Left lung (tissue), 10 donors: ENCODE data around the gene PIP4K2A. TPM values are rescaled to one million over a fixed set of nuclear protein-coding genes. Genes with fewer than 3 reads are reported as not detected.

ENCODE experiments used
- ATAC-seq: fragments of 200-7000 bp; cut with Tn5 transposase; one replicate; pipeline ENCODE4 v1.9.1; 2020; ENCODE audit warnings: moderate library complexity
- DNase-seq, 4 donors: peaks; one replicate each; pipeline ENCODE4 v3.0.0-alpha.2; 2013 to 2020
- H3K27ac ChIP-seq, 2 donors: fragments of 200-600 bp; sonication (generic) in 1 of 2; one replicate each; pipeline versions ENCODE4 v1.5.0 to v1.8.0; 2020 to 2021
- H3K27me3 ChIP-seq, 2 donors: fragments of 200-600 bp; sonication (generic) in 1 of 2; one replicate each; pipeline versions ENCODE4 v1.5.0 to v1.8.0; 2020 to 2021
- H3K36me3 ChIP-seq, 2 donors: fragments of 200-600 bp; sonication (generic) in 1 of 2; one replicate each; pipeline versions ENCODE4 v1.5.0 to v1.8.0; 2020 to 2021
- H3K4me1 ChIP-seq, 2 donors: fragments of 200-600 bp; one replicate each; pipeline ENCODE4 v1.8.0; 2021
- H3K4me3 ChIP-seq, 2 donors: fragments of 200-600 bp; sonication (generic) in 1 of 2; one replicate each; pipeline versions ENCODE4 v1.5.0 to v1.8.0; 2020 to 2021; ENCODE audit warnings: mild to moderate bottlenecking in 1 of 2
- H3K9me3 ChIP-seq, 2 donors: fragments of 200-600 bp; sonication (generic) in 1 of 2; one replicate each; pipeline versions ENCODE4 v1.5.0 to v1.8.0; 2020 to 2021
- intact Hi-C, 2 donors: fragments of 100-400 bp; cut with DNase I; formaldehyde crosslinking; loops; one replicate each; pipeline versions ENCODE4 v1.11.2 to v1.14.2; 2022
- polyA plus RNA-seq, 6 donors: library from polyadenylated mRNA; unstranded; fragments of 120-200 nt; gene quantifications; one replicate each; pipeline ENCODE4 v1.2.1, GENCODE V29; 2013; ENCODE audit not compliant: insufficient read length in 6 of 6
- total RNA-seq, 2 donors: library from RNA; stranded (reverse); fragmentation: NEBNext Ultra II Directional; extraction: Animal tissue kit (Norgen Biotek cat#: 25700); gene quantifications; one replicate each; pipeline ENCODE4 v1.2.1, GENCODE V29; 2021
- TF ChIP-seq, protein P1 (sequence below), 2 donors: fragments of 200-600 bp; sonication (generic) in 1 of 2; IDR thresholded peaks; one replicate each; pipeline versions ENCODE4 v1.5.0 to v1.8.0; 2021; ENCODE audit warnings: antibody characterized with exemption in 2 of 2
- donor health status: DM: no; HTN: yes; CAD: no.
- donor health status: DM: no; HTN: no; CAD: no.

The PIP4K2A gene
- total and polyA plus RNA-seq, 8 donors, result 24.9 to 53.8 (median 29.5) TPM

GRCh38 chr10:22605168-22605567 is 109.2 kb downstream of the PIP4K2A start:
- H3K4me3 ChIP-seq, result no peak overlapping the region
- H3K9me3 ChIP-seq, result no peaks in the 10 kb centered on the region
- ATAC-seq (peak; percentile 74), DNase-seq (no peak)
- intact Hi-C loops, result no loop called here
- no peaks in the 10 kb centered on the region for H3K27me3 ChIP-seq
- peaks cover 0 to 59% of the 10 kb centered on the region in 2 donors for H3K4me1 ChIP-seq
- peak overlapping the region; percentile 5 to 88 for H3K27ac ChIP-seq
- TF ChIP-seq, protein P1, sequence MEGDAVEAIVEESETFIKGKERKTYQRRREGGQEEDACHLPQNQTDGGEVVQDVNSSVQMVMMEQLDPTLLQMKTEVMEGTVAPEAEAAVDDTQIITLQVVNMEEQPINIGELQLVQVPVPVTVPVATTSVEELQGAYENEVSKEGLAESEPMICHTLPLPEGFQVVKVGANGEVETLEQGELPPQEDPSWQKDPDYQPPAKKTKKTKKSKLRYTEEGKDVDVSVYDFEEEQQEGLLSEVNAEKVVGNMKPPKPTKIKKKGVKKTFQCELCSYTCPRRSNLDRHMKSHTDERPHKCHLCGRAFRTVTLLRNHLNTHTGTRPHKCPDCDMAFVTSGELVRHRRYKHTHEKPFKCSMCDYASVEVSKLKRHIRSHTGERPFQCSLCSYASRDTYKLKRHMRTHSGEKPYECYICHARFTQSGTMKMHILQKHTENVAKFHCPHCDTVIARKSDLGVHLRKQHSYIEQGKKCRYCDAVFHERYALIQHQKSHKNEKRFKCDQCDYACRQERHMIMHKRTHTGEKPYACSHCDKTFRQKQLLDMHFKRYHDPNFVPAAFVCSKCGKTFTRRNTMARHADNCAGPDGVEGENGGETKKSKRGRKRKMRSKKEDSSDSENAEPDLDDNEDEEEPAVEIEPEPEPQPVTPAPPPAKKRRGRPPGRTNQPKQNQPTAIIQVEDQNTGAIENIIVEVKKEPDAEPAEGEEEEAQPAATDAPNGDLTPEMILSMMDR (IDR thresholded peaks at IDR 0.05), result no peak
- H3K36me3 ChIP-seq, result peaks cover 0 to 21% of the 10 kb centered on the region in 2 donors

- H3K9me3 ChIP-seq, result no peaks in the 10 kb centered on the region
- DNase-seq (no peak), ATAC-seq (no peak)
- H3K4me1 ChIP-seq, result peaks cover 0 to 54% of the 10 kb centered on the region in 2 donors
- TF ChIP-seq, protein P1 (IDR thresholded peaks at IDR 0.05), result no peak
- H3K27me3 ChIP-seq, result no peaks in the 10 kb centered on the region
- H3K36me3 ChIP-seq, result peaks cover 0 to 22% of the 10 kb centered on the region in 2 donors
- H3K27ac ChIP-seq, result peak overlapping the region; percentile 5 to 88
- H3K4me3 ChIP-seq, result no peak overlapping the region
- intact Hi-C loops, result no loop called here
Observed at GRCh38 chr10:22604344-22605126, 109.8 kb downstream of the PIP4K2A start.

- ATAC-seq, result no peak
- Histone ChIP-seq H3K4me1 (peaks cover 0 to 54% of the 10 kb centered on the region in 2 donors), H3K27ac (no peak overlapping the region), H3K27me3 (no peaks in the 10 kb centered on the region), H3K36me3 (peaks cover 0 to 19% of the 10 kb centered on the region in 2 donors), H3K4me3 (no peak overlapping the region), H3K9me3 (no peaks in the 10 kb centered on the region)
- TF ChIP-seq, protein P1 (IDR thresholded peaks at IDR 0.05), result no peak
- no peak for DNase-seq
- intact Hi-C loops, result no loop called here
Observed at GRCh38 chr10:22603581-22603980, 110.8 kb downstream of the PIP4K2A start.

- DNase-seq (no peak), ATAC-seq (no peak)
- Histone ChIP-seq H3K4me1 (peaks cover 0 to 45% of the 10 kb centered on the region in 2 donors), H3K27ac (no peak overlapping the region), H3K9me3 (no peaks in the 10 kb centered on the region), H3K27me3 (no peaks in the 10 kb centered on the region), H3K4me3 (no peak overlapping the region), H3K36me3 (peaks cover 0 to 9% of the 10 kb centered on the region in 2 donors)
- TF ChIP-seq, protein P1 (IDR thresholded peaks at IDR 0.05), result no peak
- intact Hi-C loops, result no loop called here
Observed at GRCh38 chr10:22601618-22602017, 112.8 kb downstream of the PIP4K2A start.

DNA sequence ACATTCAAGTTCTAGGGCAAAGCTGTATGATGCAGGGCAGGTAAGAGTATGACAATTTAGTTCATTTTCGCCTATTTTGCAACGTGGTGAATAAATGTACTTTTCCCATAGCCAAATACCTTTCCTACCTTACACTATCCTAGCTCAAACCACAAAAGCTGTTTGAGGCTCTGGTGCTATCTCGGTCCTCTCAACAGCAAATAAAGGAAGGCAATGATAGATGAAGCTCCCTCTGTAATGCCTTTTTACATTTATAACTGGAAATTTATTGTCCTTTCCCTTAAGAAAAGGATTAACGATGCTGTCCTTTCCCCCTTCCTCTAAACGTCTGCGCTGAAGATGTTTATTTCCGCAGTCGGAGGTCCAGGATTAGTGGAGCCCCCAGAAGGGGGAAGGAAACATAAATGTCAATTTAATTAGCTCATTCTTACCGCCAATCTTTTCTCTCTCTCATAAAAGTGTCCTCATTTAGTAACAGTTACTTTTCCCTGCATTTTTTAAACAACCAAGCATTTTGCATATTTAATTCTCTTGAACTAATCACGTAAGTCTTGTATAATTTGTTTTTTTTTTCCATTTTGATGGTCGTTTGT is 114.6 kb downstream of the PIP4K2A start:
- H3K4me3 ChIP-seq, result no peak overlapping the region
- ATAC-seq (no peak), DNase-seq (no peak)
- H3K27me3 ChIP-seq, result no peaks in the 10 kb centered on the region
- H3K9me3 ChIP-seq, result no peaks in the 10 kb centered on the region
- intact Hi-C loops, result no loop called here
- TF ChIP-seq, protein P1 (IDR thresholded peaks at IDR 0.05), result no peak
- peaks cover 0 to 30% of the 10 kb centered on the region in 2 donors for H3K4me1 ChIP-seq
- no peak overlapping the region for H3K27ac ChIP-seq
- H3K36me3 ChIP-seq, result peaks cover 0 to 9% of the 10 kb centered on the region in 2 donors
